Hepatocyte (in vitro differentiated cells): Measurements from ENCODE around the gene BATF2.

Experiments used
- CTCF ChIP-seq: fragments of 200-600 bp; sonication (generic); IDR thresholded peaks from 2 replicates; pipeline ENCODE4 v1.5.1; 2016; ENCODE audit warnings: antibody characterized with exemption, mild to moderate bottlenecking; ENCODE audit not compliant: poor library complexity
- EZH2 ChIP-seq: fragments of 200-600 bp; sonication (generic); IDR thresholded peaks from 2 replicates; pipeline ENCODE4 v1.6.1; 2016; ENCODE audit warnings: antibody characterized with exemption, mild to moderate bottlenecking, borderline replicate concordance

GRCh38 chr11:64959498-64959897 is 37.3 kb downstream of the BATF2 start:
- no peak for TF ChIP-seq CTCF
- no peak for TF ChIP-seq EZH2
